Esophagus squamous epithelium (tissue), 4 donors: ENCODE results near the gene CABP1.

Experiments
- POLR2A ChIP-seq, 4 donors: fragments of 450-650 bp; IDR thresholded peaks; one replicate each; pipeline ENCODE4 v1.6.1; 2017; ENCODE audit warnings: antibody characterized with exemption in 4 of 4, mild to moderate bottlenecking in 4 of 4, moderate library complexity in 3 of 4
- TF ChIP-seq, protein P1 (sequence below), 6 experiments: fragments of 450-650 bp in 4 of 6; fragments of 200-600 bp in 2 of 6; sonication (generic) in 2 of 6; IDR thresholded peaks; one replicate each; pipeline ENCODE4 v1.5.1; 2016 to 2019; ENCODE audit warnings: antibody characterized with exemption in 6 of 6, mild to moderate bottlenecking in 4 of 6, moderate library complexity in 4 of 6

DNA sequence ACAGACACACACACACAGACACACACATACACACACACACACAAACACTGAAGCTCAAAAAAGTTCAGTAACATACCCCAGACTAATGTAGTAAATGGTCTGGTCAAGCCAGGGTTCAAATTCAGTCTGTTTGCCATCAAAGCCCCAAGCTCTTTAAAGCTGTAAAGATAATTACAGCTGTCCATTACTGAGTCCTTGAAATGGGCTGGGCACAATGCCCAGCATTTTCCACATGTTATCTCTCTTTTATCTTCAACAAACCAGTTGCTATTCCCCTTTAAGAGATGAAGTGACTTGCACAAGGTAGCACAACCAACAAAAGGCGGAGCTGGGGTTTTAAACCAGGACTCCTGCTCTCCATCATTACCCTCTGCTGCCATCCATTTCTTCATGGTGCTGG lies 62.2 kb downstream of the CABP1 start:
- TF ChIP-seq, protein P1, sequence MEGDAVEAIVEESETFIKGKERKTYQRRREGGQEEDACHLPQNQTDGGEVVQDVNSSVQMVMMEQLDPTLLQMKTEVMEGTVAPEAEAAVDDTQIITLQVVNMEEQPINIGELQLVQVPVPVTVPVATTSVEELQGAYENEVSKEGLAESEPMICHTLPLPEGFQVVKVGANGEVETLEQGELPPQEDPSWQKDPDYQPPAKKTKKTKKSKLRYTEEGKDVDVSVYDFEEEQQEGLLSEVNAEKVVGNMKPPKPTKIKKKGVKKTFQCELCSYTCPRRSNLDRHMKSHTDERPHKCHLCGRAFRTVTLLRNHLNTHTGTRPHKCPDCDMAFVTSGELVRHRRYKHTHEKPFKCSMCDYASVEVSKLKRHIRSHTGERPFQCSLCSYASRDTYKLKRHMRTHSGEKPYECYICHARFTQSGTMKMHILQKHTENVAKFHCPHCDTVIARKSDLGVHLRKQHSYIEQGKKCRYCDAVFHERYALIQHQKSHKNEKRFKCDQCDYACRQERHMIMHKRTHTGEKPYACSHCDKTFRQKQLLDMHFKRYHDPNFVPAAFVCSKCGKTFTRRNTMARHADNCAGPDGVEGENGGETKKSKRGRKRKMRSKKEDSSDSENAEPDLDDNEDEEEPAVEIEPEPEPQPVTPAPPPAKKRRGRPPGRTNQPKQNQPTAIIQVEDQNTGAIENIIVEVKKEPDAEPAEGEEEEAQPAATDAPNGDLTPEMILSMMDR (IDR thresholded peaks at IDR 0.05): no peak
- no peak for TF ChIP-seq POLR2A (IDR thresholded peaks at IDR 0.05)
